D721Med (cell line): Measurements from ENCODE around the gene CTNND1.

Source experiments
- DNase-seq: peaks from one replicate; pipeline ENCODE4 v3.0.0; 2011; ENCODE audit warnings: low spot score; ENCODE audit not compliant: insufficient read length
- FAIRE-seq: peaks from 2 replicates; lab custom pipeline; 2011; peaks lifted over from hg19 to GRCh38; lab: Jason Lieb, UNC
- CTCF ChIP-seq: IDR thresholded peaks from 2 replicates; pipeline ENCODE4 v1.5.1; 2012; ENCODE audit warnings: mild to moderate bottlenecking, control low read depth; ENCODE audit not compliant: insufficient read depth; ENCODE audit errors: missing control alignments

The CTNND1 gene

DNA sequence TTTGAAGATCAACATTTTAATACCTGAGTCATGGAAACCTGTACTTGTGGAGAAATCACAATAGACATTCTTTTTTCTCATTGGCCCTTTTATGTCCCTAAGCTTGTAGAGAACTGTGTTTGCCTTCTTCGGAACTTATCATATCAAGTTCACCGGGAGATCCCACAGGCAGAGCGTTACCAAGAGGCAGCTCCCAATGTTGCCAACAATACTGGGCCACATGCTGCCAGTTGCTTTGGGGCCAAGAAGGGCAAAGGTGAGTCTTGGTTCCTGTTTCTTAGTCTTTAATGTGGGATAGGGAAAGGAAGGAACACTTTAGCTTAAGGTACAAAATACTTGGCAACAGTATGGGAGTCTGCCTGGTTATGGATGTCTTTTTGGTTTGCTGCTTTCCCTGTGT lies 44.2 kb downstream of the CTNND1 start:
- FAIRE-seq (no peak), DNase-seq (no peak)
- no peak for TF ChIP-seq CTCF

- no peak for TF ChIP-seq CTCF
- FAIRE-seq, result no peak
Observed at GRCh38 chr11:57812634-57813033, 51.0 kb downstream of the CTNND1 start.

DNA sequence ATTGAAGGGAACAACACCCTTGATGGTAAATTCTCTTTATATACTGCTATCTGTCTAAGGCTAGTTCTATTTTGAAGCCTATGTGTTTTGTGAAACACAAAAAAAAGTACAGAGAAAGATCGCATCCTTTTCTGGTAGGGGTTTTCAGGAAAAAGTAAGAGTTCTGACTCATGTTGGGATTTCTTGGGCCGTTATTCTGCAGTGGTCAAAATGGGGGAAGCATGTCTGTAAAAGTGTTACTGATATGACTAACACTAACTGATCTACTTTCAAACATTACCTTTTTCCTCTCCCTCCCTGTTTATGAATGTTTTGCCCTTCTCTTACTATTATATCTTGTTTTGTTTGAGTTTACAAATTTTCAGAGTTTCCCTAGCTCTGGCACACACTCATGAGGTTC lies 53.9 kb downstream of the CTNND1 start:
- FAIRE-seq, result no peak
- TF ChIP-seq CTCF, result no peak
- DNase-seq, result no peak

More at GRCh38 chr11:57812634-57813033, 51.0 kb downstream of the CTNND1 start:
- no peak for DNase-seq

DNA sequence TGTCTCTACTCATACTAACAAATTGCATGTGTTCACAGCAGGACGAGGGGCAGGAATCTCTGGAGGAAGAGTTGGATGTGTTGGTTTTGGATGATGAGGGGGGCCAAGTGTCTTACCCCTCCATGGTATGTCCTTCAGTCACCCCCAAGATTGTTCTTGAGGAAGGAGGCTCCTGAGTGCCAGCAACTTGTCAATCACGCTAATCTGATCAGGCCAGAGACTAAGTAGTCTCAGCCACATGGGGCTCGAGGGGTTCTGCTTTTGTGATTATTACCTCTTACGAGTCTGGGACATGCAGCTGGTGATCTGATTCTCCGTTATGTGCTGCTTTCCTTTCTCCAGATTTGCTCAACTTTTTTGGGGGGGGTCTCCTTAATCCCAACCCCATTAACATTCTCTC lies 54.3 kb downstream of the CTNND1 start:
- FAIRE-seq (no peak), DNase-seq (no peak)
- TF ChIP-seq CTCF, result no peak

- FAIRE-seq, result no peak
- no peak for TF ChIP-seq CTCF
Observed at GRCh38 chr11:57818812-57819211, 57.2 kb downstream of the CTNND1 start.

DNA sequence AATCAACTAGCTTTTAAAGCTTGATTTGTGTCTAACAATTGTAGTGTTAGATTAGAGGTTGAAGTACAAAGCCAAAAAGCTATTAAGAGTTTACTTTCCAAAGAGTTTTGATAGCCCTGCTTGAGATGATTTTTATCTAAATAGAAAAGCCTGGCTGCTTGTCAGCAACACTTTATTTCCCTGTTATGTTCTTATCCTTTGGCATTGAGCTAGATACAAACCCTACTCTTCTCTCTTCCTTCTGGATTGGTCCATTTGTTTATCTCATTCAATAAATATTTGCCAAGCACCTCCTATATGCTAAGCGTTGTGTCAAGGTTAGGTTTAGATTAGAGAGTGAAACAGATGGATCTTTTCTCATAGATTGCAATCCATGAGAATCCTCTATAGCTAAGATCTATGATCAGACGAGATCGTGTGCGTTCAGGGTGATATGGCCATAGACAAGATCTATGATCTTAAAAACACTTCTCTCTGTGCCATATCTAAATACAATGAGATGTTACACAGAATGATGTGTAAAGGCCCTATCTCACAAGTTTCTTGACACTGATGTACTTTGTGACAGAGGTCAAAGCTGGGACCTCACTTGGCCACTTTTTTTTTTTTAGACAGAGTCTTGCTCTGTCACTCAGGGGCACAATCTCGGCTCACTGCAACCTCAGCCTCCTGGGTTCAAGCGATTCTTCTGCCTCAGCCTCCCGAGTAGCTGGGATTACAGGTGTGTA lies 57.8 kb downstream of the CTNND1 start:
- no peak for FAIRE-seq
- no peak for TF ChIP-seq CTCF

More at GRCh38 chr11:57818812-57819211, 57.2 kb downstream of the CTNND1 start:
- no peak for DNase-seq

DNA sequence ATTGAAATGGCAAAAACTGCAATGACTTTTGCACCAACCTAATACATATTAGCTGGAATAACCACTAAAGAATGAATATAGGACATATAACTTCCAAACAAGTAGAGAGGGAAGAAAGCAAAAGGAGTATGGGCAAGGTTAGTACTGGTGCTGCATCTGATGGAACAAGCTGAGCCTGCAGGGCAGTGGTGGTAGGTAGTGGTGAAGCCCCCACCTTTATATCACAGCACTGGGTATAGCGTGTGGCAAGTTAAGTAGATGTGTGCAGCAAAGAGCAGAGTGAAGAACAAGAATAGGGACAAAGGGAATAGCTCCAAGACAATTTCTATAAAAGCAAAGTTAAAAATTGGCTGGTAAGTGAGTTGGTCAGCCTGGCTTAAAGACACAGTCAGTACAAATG lies 62.3 kb downstream of the CTNND1 start:
- FAIRE-seq, result no peak
- DNase-seq, result no peak
- no peak for TF ChIP-seq CTCF

More for the DNA sequence above, 57.8 kb downstream of the CTNND1 start:
- no peak for DNase-seq
